ENCODE results near the gene POU2AF2.
"Not testable (repeated sequence)": the region's sequence is repeated elsewhere in the genome, so short reads cannot be mapped to it uniquely, and the experiment has no call there.

Gene POU2AF2

GRCh38 chr11:111253630-111254029, 8.1 kb downstream of the POU2AF2 start:
- DNase-seq (ENCODE audit: insufficient read length, low spot score) (no peak), FAIRE-seq (no peak)
- TF ChIP-seq CTCF (IDR thresholded peaks at IDR 0.05; ENCODE audit: insufficient read depth, missing control alignments): no peak

GRCh38 chr11:111258046-111258445, 12.5 kb downstream of the POU2AF2 start:
- TF ChIP-seq CTCF (IDR thresholded peaks at IDR 0.05; ENCODE audit: insufficient read depth, missing control alignments): no peak
- no peak for FAIRE-seq
- DNase-seq (ENCODE audit: insufficient read length, low spot score): no peak

DNA sequence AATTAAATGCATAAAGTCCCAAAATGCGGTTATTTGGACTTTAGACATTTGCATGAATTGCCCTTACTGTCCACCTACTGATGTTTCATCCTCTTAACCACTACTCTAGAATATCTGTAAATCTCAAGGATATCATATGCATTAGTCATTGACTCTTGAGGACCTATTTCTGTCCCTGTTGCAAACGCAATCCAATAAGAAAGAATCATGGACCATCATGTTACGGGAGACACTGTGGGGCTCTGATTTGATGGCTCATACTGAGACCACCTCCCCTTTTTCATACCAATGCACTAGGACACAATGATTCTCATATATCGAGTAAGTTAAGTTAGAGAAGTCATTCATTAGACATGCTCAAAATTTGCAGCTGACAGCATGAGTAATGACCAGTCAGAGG, 14.4 kb downstream of the POU2AF2 start:
- no peak for TF ChIP-seq CTCF (IDR thresholded peaks at IDR 0.05; ENCODE audit: insufficient read depth, missing control alignments)
- FAIRE-seq: no peak
- no peak for DNase-seq (ENCODE audit: insufficient read length, low spot score)

- DNase-seq (ENCODE audit: insufficient read length, low spot score) (no peak), FAIRE-seq (no peak)
- no peak for TF ChIP-seq CTCF (IDR thresholded peaks at IDR 0.05; ENCODE audit: insufficient read depth, missing control alignments)
Observed at GRCh38 chr11:111260811-111261210, 15.3 kb downstream of the POU2AF2 start.

- DNase-seq (ENCODE audit: insufficient read length, low spot score): no peak
- no peak for TF ChIP-seq CTCF (IDR thresholded peaks at IDR 0.05; ENCODE audit: insufficient read depth, missing control alignments)
- no peak for FAIRE-seq
Observed at GRCh38 chr11:111264646-111265045, 19.1 kb downstream of the POU2AF2 start.

GRCh38 chr11:111265421-111265820, 19.9 kb downstream of the POU2AF2 start:
- DNase-seq (ENCODE audit: insufficient read length, low spot score): no peak
- no peak for FAIRE-seq
- no peak for TF ChIP-seq CTCF (IDR thresholded peaks at IDR 0.05; ENCODE audit: insufficient read depth, missing control alignments)

GRCh38 chr11:111268303-111268702, 22.8 kb downstream of the POU2AF2 start:
- not testable (repeated sequence) for DNase-seq (ENCODE audit: insufficient read length, low spot score); FAIRE-seq

Measured in D721Med (cell line).